Measurements from ENCODE around the gene ARHGAP10.

The ARHGAP10 gene

GRCh38 chr4:147733716-147734344 is 1.9 kb downstream of the ARHGAP10 start:
- DNase-seq, result peak; percentile 68

GRCh38 chr4:147734496-147734895 is 2.6 kb downstream of the ARHGAP10 start:
- no peak for DNase-seq

GRCh38 chr4:147735413-147736301 is 3.8 kb downstream of the ARHGAP10 start:
- no peak for DNase-seq

GRCh38 chr4:147736458-147736857 is 4.6 kb downstream of the ARHGAP10 start:
- DNase-seq, result peak; percentile 89

- peak; percentile 84 for DNase-seq
Measured at GRCh38 chr4:147737623-147738022, 5.7 kb downstream of the ARHGAP10 start.

- peak; percentile 46 for DNase-seq
Measured at GRCh38 chr4:147739239-147739823, 7.4 kb downstream of the ARHGAP10 start.

- DNase-seq, result no peak
Measured at GRCh38 chr4:147740176-147740575, 8.3 kb downstream of the ARHGAP10 start.

- peak; percentile 59 for DNase-seq
Measured at GRCh38 chr4:147741190-147741788, 9.4 kb downstream of the ARHGAP10 start.

- no peak for DNase-seq
Measured at GRCh38 chr4:147747787-147748454, 16.0 kb downstream of the ARHGAP10 start.

- no peak for DNase-seq
Measured at GRCh38 chr4:147749811-147750321, 18.0 kb downstream of the ARHGAP10 start.

- no peak for DNase-seq
Measured at GRCh38 chr4:147753047-147753446, 21.2 kb downstream of the ARHGAP10 start.

GRCh38 chr4:147754037-147754445 is 22.2 kb downstream of the ARHGAP10 start:
- peak; percentile 82 for DNase-seq

GRCh38 chr4:147755561-147756295 is 23.8 kb downstream of the ARHGAP10 start:
- no peak for DNase-seq

GRCh38 chr4:147756417-147756816 is 24.5 kb downstream of the ARHGAP10 start:
- no peak for DNase-seq

- DNase-seq, result no peak
Measured at GRCh38 chr4:147760176-147760575, 28.3 kb downstream of the ARHGAP10 start.

- DNase-seq, result no peak
Measured at GRCh38 chr4:147760695-147761094, 28.8 kb downstream of the ARHGAP10 start.

- no peak for DNase-seq
Measured at GRCh38 chr4:147761218-147761883, 29.5 kb downstream of the ARHGAP10 start.

GRCh38 chr4:147764337-147764736 is 32.4 kb downstream of the ARHGAP10 start:
- no peak for DNase-seq

GRCh38 chr4:147765121-147765529 is 33.2 kb downstream of the ARHGAP10 start:
- DNase-seq, result no peak

GRCh38 chr4:147768113-147768512 is 36.2 kb downstream of the ARHGAP10 start:
- DNase-seq, result peak; percentile 72

GRCh38 chr4:147769386-147769785 is 37.5 kb downstream of the ARHGAP10 start:
- DNase-seq, result no peak

All from fibroblast of skin of scalp (primary cell).